WERI-Rb-1 (cell line): Measurements from ENCODE around the gene TEX10.

Experiments
- DNase-seq: peaks from one replicate; pipeline ENCODE4 v3.0.0-alpha.2; 2020
- H3K27ac ChIP-seq: fragments of 250-450 bp; sonication (Bioruptor Pico); 2 replicates; pipeline ENCODE4 v1.5.1; 2020; ENCODE audit warnings: mild to moderate bottlenecking, moderate library complexity
- H3K27me3 ChIP-seq: fragments of 250-450 bp; sonication (Bioruptor Pico); 2 replicates; pipeline ENCODE4 v1.5.1; 2021; ENCODE audit warnings: mild to moderate bottlenecking, low read depth, moderate library complexity; ENCODE audit not compliant: insufficient read depth, severe bottlenecking
- H3K36me3 ChIP-seq: fragments of 250-450 bp; sonication (Bioruptor Pico); 2 replicates; pipeline ENCODE4 v1.5.1; 2020; ENCODE audit warnings: mild to moderate bottlenecking, moderate library complexity
- H3K4me3 ChIP-seq: 2 replicates; pipeline ENCODE4 v1.5.1; 2011; ENCODE audit warnings: low read depth, mild to moderate bottlenecking, control low read depth, low read length
- H3K9me3 ChIP-seq: fragments of 250-450 bp; sonication (Bioruptor Pico); 2 replicates; pipeline ENCODE4 v1.5.1; 2021; ENCODE audit warnings: mild to moderate bottlenecking, moderate library complexity; ENCODE audit not compliant: severe bottlenecking
- TF ChIP-seq, protein P1 (sequence below): IDR thresholded peaks from 2 replicates; pipeline ENCODE4 v1.5.1; 2011; ENCODE audit warnings: low read depth, mild to moderate bottlenecking, control low read depth, inconsistent platforms, low read length

TEX10 gene

DNA sequence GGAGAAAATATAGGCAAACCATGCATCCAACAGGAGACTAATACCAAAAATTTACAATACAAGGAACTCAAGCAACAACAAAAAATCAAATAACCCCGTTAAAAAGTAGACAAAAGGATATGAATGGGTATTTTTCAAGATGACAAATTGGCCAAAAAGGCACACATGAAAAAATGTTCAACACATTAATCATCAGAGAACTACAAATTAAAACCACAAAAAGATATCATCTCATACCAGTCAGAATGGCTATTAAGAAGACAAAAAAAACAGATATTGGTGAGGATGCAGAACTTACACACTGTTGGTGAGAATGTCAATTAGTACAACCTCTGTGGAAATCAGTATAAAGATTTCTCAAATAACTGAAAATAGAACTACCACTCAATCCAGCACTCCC, 35.0 kb downstream of the TEX10 start:
- TF ChIP-seq, protein P1, sequence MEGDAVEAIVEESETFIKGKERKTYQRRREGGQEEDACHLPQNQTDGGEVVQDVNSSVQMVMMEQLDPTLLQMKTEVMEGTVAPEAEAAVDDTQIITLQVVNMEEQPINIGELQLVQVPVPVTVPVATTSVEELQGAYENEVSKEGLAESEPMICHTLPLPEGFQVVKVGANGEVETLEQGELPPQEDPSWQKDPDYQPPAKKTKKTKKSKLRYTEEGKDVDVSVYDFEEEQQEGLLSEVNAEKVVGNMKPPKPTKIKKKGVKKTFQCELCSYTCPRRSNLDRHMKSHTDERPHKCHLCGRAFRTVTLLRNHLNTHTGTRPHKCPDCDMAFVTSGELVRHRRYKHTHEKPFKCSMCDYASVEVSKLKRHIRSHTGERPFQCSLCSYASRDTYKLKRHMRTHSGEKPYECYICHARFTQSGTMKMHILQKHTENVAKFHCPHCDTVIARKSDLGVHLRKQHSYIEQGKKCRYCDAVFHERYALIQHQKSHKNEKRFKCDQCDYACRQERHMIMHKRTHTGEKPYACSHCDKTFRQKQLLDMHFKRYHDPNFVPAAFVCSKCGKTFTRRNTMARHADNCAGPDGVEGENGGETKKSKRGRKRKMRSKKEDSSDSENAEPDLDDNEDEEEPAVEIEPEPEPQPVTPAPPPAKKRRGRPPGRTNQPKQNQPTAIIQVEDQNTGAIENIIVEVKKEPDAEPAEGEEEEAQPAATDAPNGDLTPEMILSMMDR: no peak
- Histone ChIP-seq H3K4me3 (no peak overlapping the region), H3K36me3 (peaks cover 63% of the 10 kb centered on the region), H3K9me3 (no peaks in the 10 kb centered on the region), H3K27ac (no peak overlapping the region), H3K27me3 (no peaks in the 10 kb centered on the region)
- no peak for DNase-seq

DNA sequence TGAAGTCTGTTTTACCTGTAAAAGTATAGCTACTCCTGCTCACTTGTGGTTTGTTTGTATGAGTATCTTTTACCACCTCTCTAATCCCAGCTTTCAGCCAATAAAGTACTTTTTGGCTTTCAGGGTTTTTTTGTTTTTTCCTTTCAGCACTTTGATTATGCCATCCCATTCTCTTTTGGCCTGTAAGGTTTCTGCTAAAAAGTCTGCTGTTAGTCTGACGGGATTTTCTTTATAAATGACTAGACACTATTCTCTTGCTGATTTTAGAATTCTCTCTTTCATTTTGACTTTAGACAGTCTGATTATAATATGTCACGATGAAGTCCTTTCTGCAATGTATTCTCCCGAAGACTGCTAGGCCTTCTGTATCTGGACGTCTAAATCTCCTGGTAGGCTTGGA, 37.2 kb downstream of the TEX10 start:
- H3K9me3 ChIP-seq: no peaks in the 10 kb centered on the region
- peaks cover 57% of the 10 kb centered on the region for H3K36me3 ChIP-seq
- no peak overlapping the region for H3K4me3 ChIP-seq
- H3K27me3 ChIP-seq: no peaks in the 10 kb centered on the region
- no peak overlapping the region for H3K27ac ChIP-seq
- TF ChIP-seq, protein P1: no peak
- DNase-seq: no peak

DNA sequence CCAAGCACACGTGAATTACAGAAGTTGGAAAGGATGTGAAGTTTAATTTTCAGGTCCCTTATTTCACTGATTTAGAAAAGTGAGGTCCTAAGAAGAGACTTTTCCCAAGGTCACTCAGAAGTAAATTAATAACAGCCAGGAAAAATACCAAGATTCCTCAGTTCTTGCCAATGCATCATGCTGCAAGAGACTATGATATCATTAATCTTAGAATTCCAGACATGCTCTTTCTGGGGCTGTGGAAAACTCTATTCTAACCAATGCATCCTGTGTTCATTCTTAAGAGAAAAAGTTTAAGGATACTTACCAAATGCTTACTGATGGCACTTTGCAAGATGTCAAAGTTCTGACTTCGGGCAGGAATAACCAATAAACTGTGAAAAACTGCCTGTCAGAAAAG, 42.8 kb downstream of the TEX10 start:
- no peak overlapping the region for H3K4me3 ChIP-seq
- no peak overlapping the region for H3K27ac ChIP-seq
- no peaks in the 10 kb centered on the region for H3K9me3 ChIP-seq
- TF ChIP-seq, protein P1: no peak
- no peak for DNase-seq
- H3K36me3 ChIP-seq: peaks cover 32% of the 10 kb centered on the region
- H3K27me3 ChIP-seq: no peaks in the 10 kb centered on the region

DNA sequence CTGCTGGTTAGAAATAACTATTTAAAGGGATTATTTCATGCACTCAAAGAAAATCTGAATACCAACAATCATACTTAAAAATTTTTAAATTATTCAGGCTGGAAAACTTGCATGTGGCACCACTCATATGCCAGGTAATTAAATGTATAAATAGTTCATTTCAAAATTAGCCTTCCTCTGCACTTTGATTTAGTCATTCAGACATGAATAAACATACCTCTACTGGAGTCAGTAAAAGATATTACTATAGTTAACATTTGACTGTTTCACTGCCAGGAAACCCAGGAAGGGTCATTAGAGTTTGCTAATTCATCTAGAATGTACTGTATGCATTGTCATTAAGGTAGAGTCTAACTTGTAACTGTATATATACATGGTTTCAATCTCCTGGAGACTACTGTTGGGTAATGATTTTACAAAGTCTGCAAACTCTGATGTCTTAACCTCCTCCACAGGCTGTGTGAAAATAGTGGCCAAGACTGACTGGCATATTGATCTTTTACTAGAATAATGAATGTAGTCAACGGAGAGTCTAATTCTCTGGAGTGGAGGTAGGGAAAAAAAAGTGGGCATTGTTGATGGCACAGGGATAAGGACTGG, 43.7 kb downstream of the TEX10 start:
- Histone ChIP-seq H3K27me3 (no peaks in the 10 kb centered on the region), H3K27ac (no peak overlapping the region), H3K36me3 (peaks cover 38% of the 10 kb centered on the region), H3K9me3 (no peaks in the 10 kb centered on the region), H3K4me3 (no peak overlapping the region)
- no peak for DNase-seq
- TF ChIP-seq, protein P1: no peak

DNA sequence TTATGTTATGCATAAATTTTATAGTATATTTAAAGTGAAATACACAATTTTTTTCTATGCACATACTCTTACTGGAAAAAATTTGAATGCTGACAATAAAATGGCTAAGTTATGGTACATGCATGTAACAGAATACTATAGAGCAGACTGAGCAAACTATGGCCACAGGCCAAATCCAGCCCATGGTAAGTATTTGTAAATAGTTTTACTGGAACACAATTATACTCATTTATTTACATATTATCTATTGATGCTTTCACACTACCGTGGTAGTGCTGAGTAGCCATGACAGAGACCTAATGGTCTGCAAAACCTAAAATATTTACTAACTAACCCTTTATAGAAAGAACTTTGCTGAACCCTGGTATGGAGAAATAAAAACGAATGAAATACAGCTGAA, 45.7 kb downstream of the TEX10 start:
- Histone ChIP-seq H3K36me3 (peaks cover 51% of the 10 kb centered on the region), H3K4me3 (no peak overlapping the region), H3K27ac (no peak overlapping the region), H3K27me3 (no peaks in the 10 kb centered on the region), H3K9me3 (no peaks in the 10 kb centered on the region)
- TF ChIP-seq, protein P1: no peak
- DNase-seq: no peak

DNA sequence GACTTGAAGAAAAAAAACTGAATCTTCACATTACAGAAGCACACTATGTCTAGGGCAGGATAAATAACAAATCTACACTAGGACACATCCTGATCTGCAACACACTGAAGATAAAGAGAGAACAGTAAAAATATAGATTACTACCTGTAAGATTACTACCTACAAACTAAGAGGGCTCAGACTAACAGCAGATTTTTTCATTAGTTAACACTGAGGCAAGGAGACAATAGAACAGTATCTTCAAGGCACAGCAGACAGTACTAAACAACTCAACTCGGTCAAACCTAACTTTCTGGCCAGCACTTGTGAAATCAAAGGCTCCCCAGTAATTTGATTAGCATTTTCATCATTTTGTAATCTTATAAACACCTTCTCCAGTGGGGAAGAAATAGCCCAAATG, 46.5 kb downstream of the TEX10 start:
- Histone ChIP-seq H3K27me3 (no peaks in the 10 kb centered on the region), H3K36me3 (peaks cover 57% of the 10 kb centered on the region), H3K9me3 (no peaks in the 10 kb centered on the region), H3K27ac (no peak overlapping the region), H3K4me3 (no peak overlapping the region)
- DNase-seq: no peak
- TF ChIP-seq, protein P1: no peak
